ENCODE data around the gene TBCA.

The TBCA gene

DNA sequence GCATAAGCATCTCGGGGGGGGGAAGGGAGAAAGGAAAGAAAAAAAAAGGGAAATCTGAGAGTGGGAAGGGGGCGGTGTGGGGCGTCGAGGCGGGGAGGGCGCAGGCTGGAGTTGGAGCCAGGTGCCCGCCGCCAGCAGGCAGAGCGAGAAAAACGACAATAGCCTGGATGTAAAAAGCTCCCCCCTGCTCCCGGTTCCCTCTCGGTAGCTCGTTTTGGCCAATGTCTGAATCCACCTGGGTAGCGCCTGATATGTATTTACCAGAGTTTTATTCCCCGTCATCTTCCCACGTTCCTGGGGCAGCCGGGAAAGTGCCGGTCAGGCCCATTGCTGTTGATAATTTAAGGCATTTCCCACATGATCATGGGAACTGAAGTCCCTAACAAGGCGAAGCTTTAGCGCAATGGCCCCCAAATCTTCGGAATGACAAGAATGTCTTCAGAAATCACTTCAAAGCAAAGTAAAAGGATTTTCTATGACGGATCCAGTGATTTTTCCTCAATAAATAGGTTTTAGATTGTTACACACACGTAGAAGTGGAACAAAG lies 134.7 kb downstream of the TBCA start:
- DNase-seq, result no peak

All from CD4-positive, alpha-beta T cell treated with Interleukin-6 for 4 hours (primary cell).